SK-N-MC (cell line): Measurements from ENCODE around the gene CAPS.

Source experiments
- EZH2 ChIP-seq: fragments of 200-600 bp; sonication (generic); IDR thresholded peaks from one replicate; pipeline ENCODE4 v1.6.1; 2017; ENCODE audit warnings: antibody characterized with exemption
- POLR2AphosphoS5 ChIP-seq: IDR thresholded peaks from 2 replicates; pipeline ENCODE4 v1.6.1; 2012; ENCODE audit warnings: mild to moderate bottlenecking, low read depth, low read length, borderline replicate concordance

- TF ChIP-seq POLR2AphosphoS5 (no peak), EZH2 (no peak)
Measured at GRCh38 chr19:5895890-5896289, 18.2 kb upstream of the CAPS start.
